ENCODE data around the gene FRK. TPM values are rescaled to one million over a fixed set of nuclear protein-coding genes. Genes with fewer than 3 reads are reported as not detected.

The FRK gene
- total RNA-seq, 4 donors from 2014 or later, result 0.24 to 1.9 (median 1.5) TPM

DNA sequence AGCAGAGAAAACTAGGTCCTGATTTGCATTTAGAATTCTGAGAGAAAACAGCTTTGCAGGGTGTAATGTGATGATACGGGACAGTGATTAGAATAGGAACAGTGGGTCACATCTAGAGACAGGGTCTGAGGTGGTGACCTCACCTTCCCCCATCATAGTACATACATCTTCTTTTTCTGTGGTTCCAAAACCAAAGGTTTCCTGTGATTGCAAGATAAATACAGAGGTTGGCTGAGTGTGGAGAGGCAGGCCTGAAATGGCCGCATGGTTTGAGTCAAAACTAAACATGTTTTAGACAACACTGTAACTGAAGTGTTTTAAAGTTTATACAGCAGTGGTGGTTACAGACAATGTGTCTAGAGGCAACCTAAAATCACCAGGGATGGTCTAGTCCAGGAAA is 29.6 kb upstream of the FRK start:
- TF ChIP-seq, protein P1, sequence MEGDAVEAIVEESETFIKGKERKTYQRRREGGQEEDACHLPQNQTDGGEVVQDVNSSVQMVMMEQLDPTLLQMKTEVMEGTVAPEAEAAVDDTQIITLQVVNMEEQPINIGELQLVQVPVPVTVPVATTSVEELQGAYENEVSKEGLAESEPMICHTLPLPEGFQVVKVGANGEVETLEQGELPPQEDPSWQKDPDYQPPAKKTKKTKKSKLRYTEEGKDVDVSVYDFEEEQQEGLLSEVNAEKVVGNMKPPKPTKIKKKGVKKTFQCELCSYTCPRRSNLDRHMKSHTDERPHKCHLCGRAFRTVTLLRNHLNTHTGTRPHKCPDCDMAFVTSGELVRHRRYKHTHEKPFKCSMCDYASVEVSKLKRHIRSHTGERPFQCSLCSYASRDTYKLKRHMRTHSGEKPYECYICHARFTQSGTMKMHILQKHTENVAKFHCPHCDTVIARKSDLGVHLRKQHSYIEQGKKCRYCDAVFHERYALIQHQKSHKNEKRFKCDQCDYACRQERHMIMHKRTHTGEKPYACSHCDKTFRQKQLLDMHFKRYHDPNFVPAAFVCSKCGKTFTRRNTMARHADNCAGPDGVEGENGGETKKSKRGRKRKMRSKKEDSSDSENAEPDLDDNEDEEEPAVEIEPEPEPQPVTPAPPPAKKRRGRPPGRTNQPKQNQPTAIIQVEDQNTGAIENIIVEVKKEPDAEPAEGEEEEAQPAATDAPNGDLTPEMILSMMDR (IDR thresholded peaks at IDR 0.05), result no peak
- ATAC-seq (ENCODE audit: low FRiP score), result no peak

DNA sequence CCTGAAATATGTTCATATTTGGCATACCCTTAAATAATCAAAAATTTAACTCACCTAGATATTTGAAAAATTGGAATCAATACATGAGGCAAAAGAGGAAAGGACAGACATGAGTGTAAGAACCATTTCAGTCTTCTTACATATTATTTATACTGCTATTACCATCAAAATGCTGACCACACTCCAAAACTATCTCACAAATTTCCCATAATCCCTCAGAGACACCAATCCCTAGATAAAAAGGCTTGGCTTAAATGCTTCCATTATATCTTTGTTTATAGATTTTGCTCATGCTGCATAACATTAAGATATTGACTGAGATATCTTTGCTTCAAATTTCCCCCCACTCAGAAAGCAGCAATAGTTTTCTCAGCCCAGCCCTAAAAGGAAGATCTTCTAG is 28.3 kb upstream of the FRK start:
- TF ChIP-seq, protein P1 (IDR thresholded peaks at IDR 0.05), result no peak
- ATAC-seq (ENCODE audit: low FRiP score) (no peak), DNase-seq (ENCODE audit: low spot score) (no peak)

More for the DNA sequence above, 29.6 kb upstream of the FRK start:
- no peak for DNase-seq (ENCODE audit: low spot score)

DNA sequence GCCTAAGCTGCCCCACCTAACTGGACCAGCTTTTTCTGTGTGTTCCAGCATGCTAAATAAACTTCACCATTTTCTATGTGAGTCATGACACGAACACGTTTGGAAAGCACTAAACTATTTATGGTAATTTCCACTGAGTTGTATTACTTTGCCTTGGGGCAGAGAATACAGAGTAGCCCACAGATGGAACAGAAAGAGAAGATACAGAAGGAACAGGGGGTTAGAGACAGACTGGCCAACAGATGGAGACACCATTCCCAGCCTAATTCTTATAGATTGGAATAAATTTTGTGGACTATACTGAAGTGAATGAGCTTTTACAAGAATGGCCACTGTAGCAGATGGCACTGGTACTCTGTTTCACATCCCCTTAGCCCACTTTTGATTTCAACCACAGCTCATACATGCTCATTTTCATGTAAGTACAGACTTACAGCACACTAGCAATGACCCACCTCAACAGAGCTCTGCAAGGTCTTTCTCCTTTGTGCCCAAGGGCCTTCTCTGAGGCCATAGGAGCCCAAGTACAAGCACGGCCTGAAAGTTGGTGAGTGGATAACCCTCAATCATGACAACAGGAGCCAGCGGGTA is 26.8 kb upstream of the FRK start:
- no peak for DNase-seq (ENCODE audit: low spot score)
- ATAC-seq (ENCODE audit: low FRiP score), result no peak
- TF ChIP-seq, protein P1 (IDR thresholded peaks at IDR 0.05), result no peak

DNA sequence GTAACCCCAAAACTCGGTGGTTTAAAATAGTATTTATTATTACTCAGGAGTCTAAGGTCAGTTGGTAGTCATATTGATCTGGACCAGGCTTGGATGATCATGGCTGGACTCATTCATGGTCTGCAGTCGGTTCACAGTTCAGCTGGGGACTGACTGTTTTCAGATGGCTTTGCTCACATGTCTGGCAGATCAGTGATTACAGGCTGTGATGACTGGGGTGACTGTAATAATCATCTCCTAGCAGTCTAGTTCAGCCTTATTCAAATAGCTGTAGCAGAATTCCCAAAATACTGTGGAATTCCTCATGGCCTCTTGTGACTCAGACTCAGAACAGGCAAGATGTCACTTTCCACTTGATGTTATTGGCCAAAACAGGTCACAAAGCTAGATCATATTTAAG is 23.6 kb upstream of the FRK start:
- ATAC-seq (ENCODE audit: low FRiP score) (no peak), DNase-seq (ENCODE audit: low spot score) (no peak)
- TF ChIP-seq, protein P1 (IDR thresholded peaks at IDR 0.05), result no peak

DNA sequence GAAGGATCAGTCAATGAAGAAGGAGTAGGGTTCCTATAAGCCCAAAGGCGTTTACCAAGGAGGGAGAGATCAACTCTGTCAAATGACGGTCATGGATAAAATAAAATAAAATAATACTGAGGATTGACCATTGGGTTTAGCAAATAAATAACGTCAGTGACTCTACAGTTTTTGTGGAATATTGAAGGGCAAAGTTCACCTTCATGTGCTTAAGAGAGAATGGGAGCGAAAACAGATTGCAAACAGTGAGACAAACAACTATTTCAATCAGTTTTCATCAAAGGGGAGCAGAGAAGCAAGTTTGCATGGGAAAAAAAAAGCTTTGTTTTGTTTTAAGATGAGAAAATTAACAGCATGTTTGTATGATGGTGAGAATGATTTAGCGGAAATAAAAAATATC is 22.4 kb upstream of the FRK start:
- ATAC-seq (ENCODE audit: low FRiP score) (no peak), DNase-seq (ENCODE audit: low spot score) (no peak)
- TF ChIP-seq, protein P1 (IDR thresholded peaks at IDR 0.05), result no peak

DNA sequence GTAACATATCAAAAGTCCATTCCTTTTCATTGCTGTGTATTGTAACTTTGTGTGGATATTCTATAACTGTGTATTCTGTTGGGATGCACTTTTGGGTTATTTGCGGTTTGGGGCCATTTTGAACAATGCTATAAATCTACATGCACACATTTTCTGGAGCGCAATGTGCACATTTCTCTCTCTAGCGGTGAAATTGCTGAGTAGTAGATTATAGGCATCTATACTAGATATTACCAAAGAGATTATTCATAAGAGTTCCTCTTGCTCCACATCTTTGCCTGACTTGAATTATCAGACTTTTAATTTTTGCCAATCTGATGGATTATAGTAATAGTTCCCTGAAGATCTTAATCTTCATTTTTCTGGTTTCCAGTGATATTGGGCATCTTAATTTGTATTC is 18.3 kb upstream of the FRK start:
- DNase-seq (ENCODE audit: low spot score) (no peak), ATAC-seq (ENCODE audit: low FRiP score) (no peak)
- TF ChIP-seq, protein P1 (IDR thresholded peaks at IDR 0.05), result no peak

DNA sequence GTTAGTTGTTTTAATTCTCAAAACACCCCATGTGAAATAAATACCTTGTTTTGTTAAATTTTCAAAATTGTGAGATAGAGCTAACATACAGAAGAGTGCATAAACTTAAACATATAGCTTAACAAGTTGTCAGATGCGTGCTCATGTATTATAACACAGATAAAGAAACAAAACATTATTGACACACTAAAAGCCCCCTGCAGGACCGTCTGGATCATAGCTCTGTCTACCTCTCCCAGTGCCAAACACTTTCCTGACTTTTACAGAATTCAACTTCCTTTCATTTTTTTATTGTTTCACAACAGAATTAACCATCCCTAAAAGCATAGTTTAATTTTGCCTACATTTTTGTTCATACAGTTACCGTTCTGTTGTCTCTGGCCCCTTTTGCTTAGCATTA is 17.8 kb upstream of the FRK start:
- TF ChIP-seq, protein P1 (IDR thresholded peaks at IDR 0.05), result no peak
- ATAC-seq (ENCODE audit: low FRiP score) (no peak), DNase-seq (ENCODE audit: low spot score) (no peak)

Measured in omental fat pad (tissue), 4 donors.